Measurements from ENCODE around the gene ATXN10.
"Not testable (repeated sequence)": the region's sequence is repeated elsewhere in the genome, so short reads cannot be mapped to it uniquely, and the experiment has no call there.

The ATXN10 gene

GRCh38 chr22:45793892-45794291 lies 122.3 kb downstream of the ATXN10 start:
- Histone ChIP-seq H4K20me1 (ENCODE audit: insufficient read depth, low read length) (no peaks in the 10 kb centered on the region), H3K9ac (ENCODE audit: low read length) (no peak overlapping the region), H3K9me2 (ENCODE audit: low read depth, low read length) (no peaks in the 10 kb centered on the region), H3K79me2 (ENCODE audit: insufficient read depth, low read length) (no peaks in the 10 kb centered on the region), H3K27me3 (ENCODE audit: insufficient read depth, low read length) (no peaks in the 10 kb centered on the region), H3K4me3 (ENCODE audit: low read depth, low read length, poor library complexity, severe bottlenecking) (no peak overlapping the region), H3K4me1 (ENCODE audit: insufficient read depth, low read length, severe bottlenecking) (no peaks in the 10 kb centered on the region), H3K36me3 (ENCODE audit: insufficient read depth, low read length) (peaks cover 87% of the 10 kb centered on the region), H3K4me2 (ENCODE audit: low read length) (no peak overlapping the region), H3F3A (ENCODE audit: insufficient read depth, low read length) (no peaks in the 10 kb centered on the region), H3K27ac (ENCODE audit: low read depth, low read length, poor library complexity, severe bottlenecking) (no peak overlapping the region), H2AFZ (ENCODE audit: low read length) (no peak overlapping the region), H3K9me3 (ENCODE audit: low read length) (peaks cover 21% of the 10 kb centered on the region)
- TF ChIP-seq CTCF (IDR thresholded peaks at IDR 0.05; ENCODE audit: low read length), result no peak
- TF ChIP-seq EZH2 (IDR thresholded peaks at IDR 0.05; ENCODE audit: borderline replicate concordance, low read length), result no peak

- H2AFZ ChIP-seq (ENCODE audit: low read length); H4K20me1 ChIP-seq (ENCODE audit: insufficient read depth, low read length); H3K4me3 ChIP-seq (ENCODE audit: low read depth, low read length, poor library complexity, severe bottlenecking); H3K9ac ChIP-seq (ENCODE audit: low read length); H3F3A ChIP-seq (ENCODE audit: insufficient read depth, low read length); H3K4me2 ChIP-seq (ENCODE audit: low read length); H3K27me3 ChIP-seq (ENCODE audit: insufficient read depth, low read length); H3K79me2 ChIP-seq (ENCODE audit: insufficient read depth, low read length); H3K9me2 ChIP-seq (ENCODE audit: low read depth, low read length); H3K27ac ChIP-seq (ENCODE audit: low read depth, low read length, poor library complexity, severe bottlenecking); H3K4me1 ChIP-seq (ENCODE audit: insufficient read depth, low read length, severe bottlenecking): not testable (repeated sequence)
- peaks cover 23% of the 10 kb centered on the region for H3K9me3 ChIP-seq (ENCODE audit: low read length)
- H3K36me3 ChIP-seq (ENCODE audit: insufficient read depth, low read length), result peaks cover 94% of the 10 kb centered on the region
These were observed 124.4 kb downstream of the ATXN10 start for GRCh38 chr22:45796009-45796408.

GRCh38 chr22:45799291-45799690 lies 127.7 kb downstream of the ATXN10 start:
- TF ChIP-seq EZH2 (IDR thresholded peaks at IDR 0.05; ENCODE audit: borderline replicate concordance, low read length), result no peak
- no peak for TF ChIP-seq CTCF (IDR thresholded peaks at IDR 0.05; ENCODE audit: low read length)
- no peak overlapping the region for H2AFZ ChIP-seq (ENCODE audit: low read length)

GRCh38 chr22:45802054-45802453 lies 130.4 kb downstream of the ATXN10 start:
- Histone ChIP-seq H3K27ac (ENCODE audit: low read depth, low read length, poor library complexity, severe bottlenecking) (no peak overlapping the region), H3K9me2 (ENCODE audit: low read depth, low read length) (no peaks in the 10 kb centered on the region), H3K79me2 (ENCODE audit: insufficient read depth, low read length) (no peaks in the 10 kb centered on the region), H2AFZ (ENCODE audit: low read length) (no peak overlapping the region), H4K20me1 (ENCODE audit: insufficient read depth, low read length) (no peaks in the 10 kb centered on the region), H3K36me3 (ENCODE audit: insufficient read depth, low read length) (peaks cover 93% of the 10 kb centered on the region), H3K27me3 (ENCODE audit: insufficient read depth, low read length) (no peaks in the 10 kb centered on the region), H3K4me3 (ENCODE audit: low read depth, low read length, poor library complexity, severe bottlenecking) (no peak overlapping the region), H3K4me2 (ENCODE audit: low read length) (no peak overlapping the region), H3K4me1 (ENCODE audit: insufficient read depth, low read length, severe bottlenecking) (no peaks in the 10 kb centered on the region), H3K9me3 (ENCODE audit: low read length) (peaks cover 7% of the 10 kb centered on the region; the same call in 1 of the 2 replicates), H3K9ac (ENCODE audit: low read length) (no peak overlapping the region), H3F3A (ENCODE audit: insufficient read depth, low read length) (no peaks in the 10 kb centered on the region; the same call in 1 of the 2 replicates)
- TF ChIP-seq EZH2 (IDR thresholded peaks at IDR 0.05; ENCODE audit: borderline replicate concordance, low read length), result no peak
- TF ChIP-seq CTCF (IDR thresholded peaks at IDR 0.05; ENCODE audit: low read length), result no peak

More at GRCh38 chr22:45799291-45799690, 127.7 kb downstream of the ATXN10 start:
- Histone ChIP-seq H4K20me1 (ENCODE audit: insufficient read depth, low read length) (no peaks in the 10 kb centered on the region), H3K9ac (ENCODE audit: low read length) (no peak overlapping the region), H3F3A (ENCODE audit: insufficient read depth, low read length) (no peaks in the 10 kb centered on the region; the same call in 1 of the 2 replicates), H3K9me2 (ENCODE audit: low read depth, low read length) (no peaks in the 10 kb centered on the region), H3K36me3 (ENCODE audit: insufficient read depth, low read length) (peaks cover 99% of the 10 kb centered on the region), H3K9me3 (ENCODE audit: low read length) (peaks cover 20% of the 10 kb centered on the region), H3K27me3 (ENCODE audit: insufficient read depth, low read length) (no peaks in the 10 kb centered on the region), H3K27ac (ENCODE audit: low read depth, low read length, poor library complexity, severe bottlenecking) (no peak overlapping the region), H3K4me3 (ENCODE audit: low read depth, low read length, poor library complexity, severe bottlenecking) (no peak overlapping the region), H3K79me2 (ENCODE audit: insufficient read depth, low read length) (no peaks in the 10 kb centered on the region), H3K4me2 (ENCODE audit: low read length) (no peak overlapping the region), H3K4me1 (ENCODE audit: insufficient read depth, low read length, severe bottlenecking) (no peaks in the 10 kb centered on the region)

Measured in OCI-LY1 (cell line).